SK-N-SH (cell line): ENCODE data around the gene TEKT2.

ENCODE experiments used
- CTCF ChIP-seq: fragments of 200-600 bp; sonication (generic); IDR thresholded peaks from 2 replicates; pipeline ENCODE4 v1.6.1; 2017; ENCODE audit warnings: antibody characterized with exemption, mild to moderate bottlenecking, moderate library complexity
- EP300 ChIP-seq, 2 experiments: IDR thresholded peaks; 2 replicates each; pipeline versions ENCODE4 v1.4.0 to v1.6.1; 2012; ENCODE audit warnings: borderline replicate concordance in 1 of 2, low read depth in 1 of 2, low read length in 1 of 2
- EZH2phosphoT487 ChIP-seq: fragments of 200-600 bp; sonication (generic); IDR thresholded peaks from 2 replicates; pipeline ENCODE4 v1.6.1; 2017; ENCODE audit warnings: low read depth, mixed run types, mild to moderate bottlenecking, antibody characterized with exemption, moderate library complexity, borderline replicate concordance
- GABPA ChIP-seq: IDR thresholded peaks from 2 replicates; pipeline ENCODE4 v1.4.0; 2012; ENCODE audit warnings: low read depth, mild to moderate bottlenecking
- GATA2 ChIP-seq: sonication (generic); formaldehyde crosslinking; IDR thresholded peaks from 2 replicates; pipeline ENCODE4 v1.5.0; 2020; ENCODE audit warnings: mild to moderate bottlenecking, missing genetic modification reagents
- MXI1 ChIP-seq: IDR thresholded peaks from 2 replicates; pipeline ENCODE4 v1.6.1; 2012; ENCODE audit warnings: mild to moderate bottlenecking, low read depth, low read length, improper control_type of control experiment
- NFIC ChIP-seq: IDR thresholded peaks from 2 replicates; pipeline ENCODE4 v1.4.0; 2012; ENCODE audit warnings: borderline replicate concordance
- NRF1 ChIP-seq: IDR thresholded peaks from 2 replicates; pipeline ENCODE4 v1.6.1; 2012; ENCODE audit warnings: low read depth, mild to moderate bottlenecking, low read length
- RAD21 ChIP-seq: IDR thresholded peaks from 2 replicates; pipeline ENCODE4 v1.6.1; 2012; ENCODE audit warnings: mild to moderate bottlenecking, low read length
- RFX5 ChIP-seq: IDR thresholded peaks from 2 replicates; pipeline ENCODE4 v1.6.1; 2012; ENCODE audit warnings: mild to moderate bottlenecking, improper control_type of control experiment, low read length
- SMC3 ChIP-seq: IDR thresholded peaks from 2 replicates; pipeline ENCODE4 v1.6.1; 2012; ENCODE audit warnings: low read depth, low read length, improper control_type of control experiment
- TF ChIP-seq, protein P1 (sequence below): IDR thresholded peaks from 2 replicates; pipeline ENCODE4 v1.4.0; 2012; ENCODE audit warnings: low read depth, borderline replicate concordance
- TF ChIP-seq, protein P2 (sequence below): IDR thresholded peaks from 2 replicates; pipeline ENCODE4; 2012

DNA sequence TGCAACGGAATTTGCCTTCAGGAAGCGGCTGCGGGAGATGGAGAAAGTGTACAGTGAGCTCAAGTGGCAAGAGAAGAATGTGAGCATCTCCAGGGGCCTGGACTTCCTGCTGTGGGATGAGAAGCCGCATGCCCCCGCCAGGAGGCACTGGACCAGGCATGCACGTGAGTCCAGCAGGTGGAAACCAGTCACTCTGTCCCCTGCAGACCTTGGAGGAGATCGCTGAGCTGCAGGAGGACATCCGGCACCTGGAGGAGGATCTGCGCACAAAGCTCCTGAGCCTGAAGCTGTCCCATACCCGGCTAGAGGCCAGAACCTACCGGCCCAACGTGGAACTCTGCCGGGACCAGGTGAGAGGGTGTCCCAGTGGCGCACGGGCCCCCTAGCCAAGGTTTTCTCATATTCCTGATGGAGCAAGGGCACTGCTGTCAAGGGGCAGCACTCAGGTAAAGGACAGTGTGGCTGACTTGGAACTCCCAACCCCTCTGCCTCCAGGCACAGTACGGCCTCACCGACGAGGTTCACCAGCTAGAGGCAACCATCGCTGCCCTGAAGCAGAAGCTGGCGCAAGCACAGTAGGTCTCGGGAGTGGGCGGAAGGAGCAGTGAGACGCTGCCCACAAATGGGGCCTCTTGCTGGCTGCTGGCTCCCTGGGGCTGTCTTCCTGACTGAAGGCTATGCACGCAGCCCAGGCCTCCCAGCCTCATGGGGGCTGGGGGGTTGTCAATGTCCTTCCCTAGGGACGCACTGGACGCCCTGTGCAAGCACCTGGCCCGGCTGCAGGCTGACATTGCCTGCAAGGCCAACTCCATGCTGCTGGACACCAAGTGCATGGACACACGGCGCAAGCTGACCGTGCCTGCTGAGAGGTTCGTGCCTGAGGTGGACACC is 3.6 kb downstream of the TEKT2 start:
- no peak for TF ChIP-seq GABPA
- TF ChIP-seq MXI1: no peak
- TF ChIP-seq, protein P1, sequence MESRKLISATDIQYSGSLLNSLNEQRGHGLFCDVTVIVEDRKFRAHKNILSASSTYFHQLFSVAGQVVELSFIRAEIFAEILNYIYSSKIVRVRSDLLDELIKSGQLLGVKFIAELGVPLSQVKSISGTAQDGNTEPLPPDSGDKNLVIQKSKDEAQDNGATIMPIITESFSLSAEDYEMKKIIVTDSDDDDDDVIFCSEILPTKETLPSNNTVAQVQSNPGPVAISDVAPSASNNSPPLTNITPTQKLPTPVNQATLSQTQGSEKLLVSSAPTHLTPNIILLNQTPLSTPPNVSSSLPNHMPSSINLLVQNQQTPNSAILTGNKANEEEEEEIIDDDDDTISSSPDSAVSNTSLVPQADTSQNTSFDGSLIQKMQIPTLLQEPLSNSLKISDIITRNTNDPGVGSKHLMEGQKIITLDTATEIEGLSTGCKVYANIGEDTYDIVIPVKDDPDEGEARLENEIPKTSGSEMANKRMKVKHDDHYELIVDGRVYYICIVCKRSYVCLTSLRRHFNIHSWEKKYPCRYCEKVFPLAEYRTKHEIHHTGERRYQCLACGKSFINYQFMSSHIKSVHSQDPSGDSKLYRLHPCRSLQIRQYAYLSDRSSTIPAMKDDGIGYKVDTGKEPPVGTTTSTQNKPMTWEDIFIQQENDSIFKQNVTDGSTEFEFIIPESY: no peak
- TF ChIP-seq RFX5: no peak
- no peak for TF ChIP-seq CTCF
- no peak for TF ChIP-seq NFIC
- TF ChIP-seq NRF1: no peak
- TF ChIP-seq, protein P2, sequence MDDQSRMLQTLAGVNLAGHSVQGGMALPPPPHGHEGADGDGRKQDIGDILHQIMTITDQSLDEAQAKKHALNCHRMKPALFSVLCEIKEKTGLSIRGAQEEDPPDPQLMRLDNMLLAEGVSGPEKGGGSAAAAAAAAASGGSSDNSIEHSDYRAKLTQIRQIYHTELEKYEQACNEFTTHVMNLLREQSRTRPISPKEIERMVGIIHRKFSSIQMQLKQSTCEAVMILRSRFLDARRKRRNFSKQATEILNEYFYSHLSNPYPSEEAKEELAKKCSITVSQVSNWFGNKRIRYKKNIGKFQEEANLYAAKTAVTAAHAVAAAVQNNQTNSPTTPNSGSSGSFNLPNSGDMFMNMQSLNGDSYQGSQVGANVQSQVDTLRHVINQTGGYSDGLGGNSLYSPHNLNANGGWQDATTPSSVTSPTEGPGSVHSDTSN: no peak
- no peak for TF ChIP-seq EP300 (IDR thresholded peaks at IDR 0.05; ENCODE audit: borderline replicate concordance in 1 of 2, low read depth in 1 of 2, low read length in 1 of 2)
- no peak for TF ChIP-seq EZH2phosphoT487
- no peak for TF ChIP-seq SMC3
- TF ChIP-seq GATA2 (CRISPR knock-in tag): no peak
- TF ChIP-seq RAD21: no peak
